GM21367 (cell line): ENCODE measurements around the gene SESN3.
A peak's percentile ranks its signal among the peaks of the same experiment; 100 is the strongest.
"Not testable (repeated sequence)": the region's sequence is repeated elsewhere in the genome, so short reads cannot be mapped to it uniquely, and the experiment has no call there.

ENCODE experiments used
- ATAC-seq: cut with Tn5 transposase; IDR thresholded peaks from one replicate; pipeline ENCODE4 v1.9.1; 2021; ENCODE audit not compliant: unreplicated experiment

Gene SESN3

GRCh38 chr11:95252586-95252985 lies 21.6 kb upstream of the SESN3 start:
- no peak for ATAC-seq

- ATAC-seq = not testable (repeated sequence)
Observed at GRCh38 chr11:95251896-95252295, 20.9 kb upstream of the SESN3 start.

GRCh38 chr11:95248666-95249467 lies 17.9 kb upstream of the SESN3 start:
- peak; percentile 86 for ATAC-seq

GRCh38 chr11:95247883-95248282 lies 16.9 kb upstream of the SESN3 start:
- no peak for ATAC-seq

GRCh38 chr11:95247127-95247684 lies 16.2 kb upstream of the SESN3 start:
- no peak for ATAC-seq

- ATAC-seq = no peak
Observed at GRCh38 chr11:95245581-95245980, 14.6 kb upstream of the SESN3 start.

GRCh38 chr11:95245038-95245437 lies 14.0 kb upstream of the SESN3 start:
- ATAC-seq = no peak

- ATAC-seq = no peak
Observed at GRCh38 chr11:95243673-95244072, 12.7 kb upstream of the SESN3 start.

- ATAC-seq = no peak
Observed at GRCh38 chr11:95242845-95243605, 12.0 kb upstream of the SESN3 start.

GRCh38 chr11:95242091-95242844 lies 11.3 kb upstream of the SESN3 start:
- peak; percentile 41 for ATAC-seq

- peak; percentile 58 for ATAC-seq
Observed at GRCh38 chr11:95241681-95242081, 10.7 kb upstream of the SESN3 start.

- no peak for ATAC-seq
Observed at GRCh38 chr11:95239871-95240649, 9.1 kb upstream of the SESN3 start.

GRCh38 chr11:95232666-95233065 lies 1.7 kb upstream of the SESN3 start:
- ATAC-seq = no peak

- ATAC-seq = peak; percentile 23
Observed at GRCh38 chr11:95231881-95232605, 1.0 kb upstream of the SESN3 start.

- ATAC-seq = peak; percentile 4
Observed at GRCh38 chr11:95230810-95231126, 234 bp downstream of the SESN3 start.

GRCh38 chr11:95229993-95230809 lies 801 bp downstream of the SESN3 start:
- ATAC-seq = no peak

GRCh38 chr11:95229199-95229992 lies 1.6 kb downstream of the SESN3 start:
- ATAC-seq = no peak

GRCh38 chr11:95228081-95228749 lies 2.8 kb downstream of the SESN3 start:
- no peak for ATAC-seq
